Fibroblast of lung (primary cell): Measurements from ENCODE around the gene RBMS1. TPM values are rescaled to one million over a fixed set of nuclear protein-coding genes. Genes with fewer than 3 reads are reported as not detected.

Experiments
- DNase-seq, 2 donors: peaks; one replicate each; pipeline versions ENCODE4 v3.0.0 to v3.0.0-alpha.2; 2010; ENCODE audit warnings: low read depth in 2 of 2
- H2AFZ ChIP-seq: 2 replicates; pipeline ENCODE4 v1.5.1; 2012; ENCODE audit warnings: low read length, control low read depth, inconsistent platforms
- H3K27ac ChIP-seq: 2 replicates; pipeline ENCODE4 v1.5.1; 2011; ENCODE audit warnings: low read length, control low read depth; ENCODE audit not compliant: insufficient read depth
- H3K27me3 ChIP-seq: 2 replicates; pipeline ENCODE4 v1.5.1; 2011; ENCODE audit warnings: mild to moderate bottlenecking, low read length; ENCODE audit not compliant: control insufficient read depth, insufficient read depth
- H3K36me3 ChIP-seq: 2 replicates; pipeline ENCODE4 v1.5.1; 2011; ENCODE audit warnings: low read length; ENCODE audit not compliant: control insufficient read depth, insufficient read depth
- H3K4me1 ChIP-seq: 2 replicates; pipeline ENCODE4 v1.5.1; 2011; ENCODE audit warnings: low read length; ENCODE audit not compliant: control insufficient read depth, insufficient read depth; ENCODE audit errors: extremely low read depth
- H3K4me2 ChIP-seq: 2 replicates; pipeline ENCODE4 v1.5.1; 2011; ENCODE audit warnings: low read length, control low read depth; ENCODE audit not compliant: insufficient read depth; ENCODE audit errors: extremely low read depth
- H3K4me3 ChIP-seq, 4 experiments: fragments of 200-600 bp in 1 of 4; sonication (generic) in 1 of 4; replicated peaks in 1 of 4; 2 replicates each; pipeline ENCODE4 v1.5.1; 2011 to 2016; ENCODE audit warnings: low read length in 4 of 4, low read depth in 3 of 4, mild to moderate bottlenecking in 3 of 4, control low read depth in 2 of 4, inconsistent platforms in 1 of 4, mixed read lengths in 1 of 4; ENCODE audit not compliant: insufficient read depth in 1 of 4; ENCODE audit errors: control extremely low read depth in 1 of 4
- H3K79me2 ChIP-seq: 2 replicates; pipeline ENCODE4 v1.5.1; 2012; ENCODE audit warnings: mild to moderate bottlenecking, low read length, inconsistent platforms; ENCODE audit not compliant: control insufficient read depth, insufficient read depth
- H3K9ac ChIP-seq: 2 replicates; pipeline ENCODE4 v1.5.1; 2011; ENCODE audit warnings: mild to moderate bottlenecking, low read length, control low read depth; ENCODE audit not compliant: insufficient read depth
- H3K9me3 ChIP-seq: 2 replicates; pipeline ENCODE4 v1.5.1; 2012; ENCODE audit warnings: low read depth, low read length; ENCODE audit not compliant: control insufficient read depth, insufficient read depth
- H4K20me1 ChIP-seq: 2 replicates; pipeline ENCODE4 v1.5.1; 2011; ENCODE audit warnings: low read length; ENCODE audit not compliant: control insufficient read depth, insufficient read depth; ENCODE audit errors: extremely low read depth
- CTCF ChIP-seq, 2 donors: IDR thresholded peaks in 1 of 2; conservative IDR thresholded peaks in 1 of 2; 1 replicate in 1 of 2; 2 replicates in 1 of 2; pipeline ENCODE4 v1.5.1; 2011 to 2012; ENCODE audit warnings: low read length in 2 of 2, control low read depth in 1 of 2, inconsistent platforms in 1 of 2, low read depth in 1 of 2, mild to moderate bottlenecking in 1 of 2
- EZH2 ChIP-seq: IDR thresholded peaks from 2 replicates; pipeline ENCODE4 v1.5.1; 2012; ENCODE audit warnings: low read length, control low read depth, mild to moderate bottlenecking; ENCODE audit errors: missing control alignments
- polyA plus RNA-seq, 2 donors: library from polyadenylated mRNA; depleted of rRNA in 1 of 2; stranded (reverse) in 1 of 2; unstranded in 1 of 2; fragments of >200 nt; gene quantifications; 2 replicates each; pipeline ENCODE4 v1.2.1, GENCODE V29; 2011 to 2012; ENCODE audit warnings: missing spikeins in 1 of 2
- total RNA-seq: library from RNA; depleted of rRNA; stranded (reverse); fragments of >200 nt; gene quantifications from 2 replicates; pipeline ENCODE4 v1.2.1, GENCODE V29; 2014

The RBMS1 gene
- total and polyA plus RNA-seq, 2 donors (not counting 1 experiment from before 2014, with no cell fraction given), result 77.3 to 146 TPM

GRCh38 chr2:160469621-160470204, 23.9 kb downstream of the RBMS1 start:
- Histone ChIP-seq H3K27me3 (no peaks in the 10 kb centered on the region), H3K9ac (no peak overlapping the region), H3K36me3 (no peaks in the 10 kb centered on the region), H4K20me1 (no peaks in the 10 kb centered on the region), H3K4me3 (no peak overlapping the region), H2AFZ (no peak overlapping the region), H3K27ac (no peak overlapping the region), H3K9me3 (no peaks in the 10 kb centered on the region), H3K4me2 (no peak overlapping the region), H3K79me2 (peaks cover 65% of the 10 kb centered on the region), H3K4me1 (peaks cover 19% of the 10 kb centered on the region)
- no peak for TF ChIP-seq CTCF (conservative IDR thresholded peaks at IDR 0.05 in 1 of 2, IDR thresholded peaks at IDR 0.05 in 1 of 2; ENCODE audit: low read depth in 1 of 2, low read length in 2 of 2)
- no peak for TF ChIP-seq EZH2
- peak in 1 of 2 donors; percentile 31 for DNase-seq

GRCh38 chr2:160469164-160469563, 24.4 kb downstream of the RBMS1 start:
- Histone ChIP-seq H3K9ac (no peak overlapping the region), H3K79me2 (peaks cover 64% of the 10 kb centered on the region), H4K20me1 (no peaks in the 10 kb centered on the region), H3K4me1 (peaks cover 18% of the 10 kb centered on the region), H3K4me3 (no peak overlapping the region), H3K9me3 (no peaks in the 10 kb centered on the region), H2AFZ (no peak overlapping the region), H3K4me2 (no peak overlapping the region), H3K27me3 (no peaks in the 10 kb centered on the region), H3K36me3 (no peaks in the 10 kb centered on the region), H3K27ac (no peak overlapping the region)
- TF ChIP-seq EZH2, result no peak
- DNase-seq, result no peak

GRCh38 chr2:160467086-160467485, 26.5 kb downstream of the RBMS1 start:
- Histone ChIP-seq H3K27me3 (no peaks in the 10 kb centered on the region), H3K4me2 (no peak overlapping the region), H4K20me1 (no peaks in the 10 kb centered on the region)

More at GRCh38 chr2:160467086-160467485, 26.5 kb downstream of the RBMS1 start:
- Histone ChIP-seq H2AFZ (no peak overlapping the region), H3K9ac (no peak overlapping the region), H3K36me3 (no peaks in the 10 kb centered on the region), H3K9me3 (no peaks in the 10 kb centered on the region), H3K4me3 (no peak overlapping the region), H3K79me2 (peaks cover 67% of the 10 kb centered on the region), H3K27ac (no peak overlapping the region), H3K4me1 (peaks cover 7% of the 10 kb centered on the region)
- TF ChIP-seq EZH2 (no peak), CTCF (conservative IDR thresholded peaks at IDR 0.05 in 1 of 2, IDR thresholded peaks at IDR 0.05 in 1 of 2; ENCODE audit: low read depth in 1 of 2, low read length in 2 of 2) (no peak)
- DNase-seq, result no peak
